Epithelial cell of esophagus (primary cell): ENCODE measurements around the gene FAM20C.

ENCODE experiments used
- DNase-seq: peaks from one replicate; pipeline ENCODE4 v3.0.0; 2010; ENCODE audit warnings: low read depth
- H3K4me3 ChIP-seq: 2 replicates; pipeline ENCODE4 v1.5.1; 2011; ENCODE audit warnings: mild to moderate bottlenecking, low read length, control low read depth
- TF ChIP-seq, protein P1 (sequence below): IDR thresholded peaks from 2 replicates; pipeline ENCODE4 v1.5.1; 2011; ENCODE audit warnings: low read depth, mild to moderate bottlenecking, low read length, control low read depth, inconsistent platforms; ENCODE audit not compliant: insufficient read depth; ENCODE audit errors: missing control alignments

Gene FAM20C

DNA sequence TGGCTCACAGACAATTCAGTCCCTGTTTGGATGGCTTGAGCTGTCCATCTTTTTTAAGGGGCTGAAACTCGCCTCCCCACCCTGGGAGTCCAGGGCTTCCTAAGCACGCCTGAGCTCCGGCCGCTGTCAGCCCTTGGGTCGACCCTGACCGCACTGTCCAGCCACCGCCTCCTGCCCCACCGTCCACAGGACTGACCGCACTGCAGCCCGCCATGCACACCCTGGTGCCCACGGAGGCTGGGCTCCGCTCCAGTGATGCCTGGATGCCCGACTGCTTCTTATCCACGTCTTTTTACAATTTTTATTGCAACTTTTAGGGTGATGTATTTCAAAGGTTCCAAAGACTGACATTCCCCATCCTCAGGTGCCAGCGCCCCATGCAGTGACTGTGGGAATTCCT is 58.2 kb downstream of the FAM20C start:
- no peak for DNase-seq
- TF ChIP-seq, protein P1, sequence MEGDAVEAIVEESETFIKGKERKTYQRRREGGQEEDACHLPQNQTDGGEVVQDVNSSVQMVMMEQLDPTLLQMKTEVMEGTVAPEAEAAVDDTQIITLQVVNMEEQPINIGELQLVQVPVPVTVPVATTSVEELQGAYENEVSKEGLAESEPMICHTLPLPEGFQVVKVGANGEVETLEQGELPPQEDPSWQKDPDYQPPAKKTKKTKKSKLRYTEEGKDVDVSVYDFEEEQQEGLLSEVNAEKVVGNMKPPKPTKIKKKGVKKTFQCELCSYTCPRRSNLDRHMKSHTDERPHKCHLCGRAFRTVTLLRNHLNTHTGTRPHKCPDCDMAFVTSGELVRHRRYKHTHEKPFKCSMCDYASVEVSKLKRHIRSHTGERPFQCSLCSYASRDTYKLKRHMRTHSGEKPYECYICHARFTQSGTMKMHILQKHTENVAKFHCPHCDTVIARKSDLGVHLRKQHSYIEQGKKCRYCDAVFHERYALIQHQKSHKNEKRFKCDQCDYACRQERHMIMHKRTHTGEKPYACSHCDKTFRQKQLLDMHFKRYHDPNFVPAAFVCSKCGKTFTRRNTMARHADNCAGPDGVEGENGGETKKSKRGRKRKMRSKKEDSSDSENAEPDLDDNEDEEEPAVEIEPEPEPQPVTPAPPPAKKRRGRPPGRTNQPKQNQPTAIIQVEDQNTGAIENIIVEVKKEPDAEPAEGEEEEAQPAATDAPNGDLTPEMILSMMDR, result no peak
- no peak overlapping the region for H3K4me3 ChIP-seq

GRCh38 chr7:251005-251404 is 58.6 kb downstream of the FAM20C start:
- DNase-seq, result no peak
- H3K4me3 ChIP-seq, result no peak overlapping the region
- TF ChIP-seq, protein P1, result no peak

DNA sequence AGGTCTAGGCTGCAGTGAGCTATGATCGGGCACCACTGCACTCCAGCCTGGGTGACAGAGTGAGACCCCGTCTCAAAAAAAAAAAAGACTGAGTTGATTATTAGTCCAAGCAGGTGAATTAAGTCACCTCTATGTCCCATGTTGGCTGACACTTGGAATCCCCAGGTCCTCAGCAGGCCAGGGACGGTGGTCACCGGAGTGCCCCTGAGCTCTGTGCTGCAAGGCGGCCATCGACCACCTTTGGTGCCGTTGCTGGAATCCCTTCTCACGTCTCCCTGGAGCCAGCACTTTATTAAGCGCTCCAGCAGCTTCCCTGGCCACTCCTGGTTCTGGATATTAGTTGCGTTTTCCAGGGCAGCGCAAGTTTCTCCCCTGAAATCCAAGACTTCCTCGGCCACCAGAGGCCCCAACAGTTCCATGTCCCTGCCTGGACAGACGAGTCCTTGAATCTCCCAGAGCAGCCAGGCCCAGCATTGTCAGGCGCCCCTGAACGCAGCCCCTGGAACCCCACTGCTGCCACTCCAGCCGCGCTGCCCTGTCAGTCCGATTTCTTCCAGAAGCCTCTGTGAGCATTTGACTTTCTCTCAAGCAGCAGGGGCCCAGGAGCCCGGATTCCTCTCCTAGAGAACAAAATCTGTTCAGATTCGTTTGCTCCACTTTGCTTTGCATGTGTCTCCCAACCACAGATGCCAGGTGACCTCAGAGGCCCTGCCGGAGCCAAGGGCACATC is 59.2 kb downstream of the FAM20C start:
- TF ChIP-seq, protein P1, result no peak
- H3K4me3 ChIP-seq, result no peak overlapping the region
- no peak for DNase-seq

DNA sequence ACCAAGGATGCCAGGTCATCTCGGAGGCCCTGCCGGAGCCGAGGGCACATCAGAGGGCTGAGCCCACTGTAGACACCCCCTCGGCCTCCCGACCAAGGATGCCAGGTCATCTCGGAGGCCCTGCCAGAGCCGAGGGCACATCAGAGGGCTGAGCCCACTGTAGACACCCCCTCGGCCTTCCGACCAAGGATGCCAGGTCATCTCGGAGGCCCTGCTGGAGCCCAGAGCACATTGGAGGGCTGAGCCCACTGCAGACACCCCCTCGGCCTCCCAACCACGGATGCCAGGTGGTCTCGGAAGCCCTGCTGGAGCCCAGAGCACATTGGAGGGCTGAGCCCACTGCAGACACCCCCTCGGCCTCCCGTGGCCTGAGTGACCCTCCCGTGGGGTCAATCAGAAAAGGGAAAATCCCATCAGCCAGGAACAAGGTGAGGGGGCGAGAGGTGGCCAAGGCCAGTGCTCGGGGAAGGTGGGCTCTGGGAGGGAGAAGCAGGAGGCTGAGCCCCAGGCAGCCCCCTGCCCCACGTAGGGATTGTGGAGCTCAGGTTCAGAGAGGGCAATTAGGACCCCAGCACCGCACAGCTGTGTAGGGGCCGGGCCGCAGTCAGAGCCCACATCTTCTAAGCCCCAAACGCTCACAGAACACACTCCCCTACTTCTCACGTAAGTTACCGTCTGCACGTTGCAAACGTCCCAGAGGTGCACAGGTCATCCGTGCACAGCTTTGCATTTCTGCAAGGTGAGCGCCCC is 60.0 kb downstream of the FAM20C start:
- TF ChIP-seq, protein P1, result no peak
- no peak overlapping the region for H3K4me3 ChIP-seq
- DNase-seq, result no peak

- DNase-seq, result no peak
- no peak overlapping the region for H3K4me3 ChIP-seq
- TF ChIP-seq, protein P1, result no peak
Observed at GRCh38 chr7:252981-253380, 60.6 kb downstream of the FAM20C start.

DNA sequence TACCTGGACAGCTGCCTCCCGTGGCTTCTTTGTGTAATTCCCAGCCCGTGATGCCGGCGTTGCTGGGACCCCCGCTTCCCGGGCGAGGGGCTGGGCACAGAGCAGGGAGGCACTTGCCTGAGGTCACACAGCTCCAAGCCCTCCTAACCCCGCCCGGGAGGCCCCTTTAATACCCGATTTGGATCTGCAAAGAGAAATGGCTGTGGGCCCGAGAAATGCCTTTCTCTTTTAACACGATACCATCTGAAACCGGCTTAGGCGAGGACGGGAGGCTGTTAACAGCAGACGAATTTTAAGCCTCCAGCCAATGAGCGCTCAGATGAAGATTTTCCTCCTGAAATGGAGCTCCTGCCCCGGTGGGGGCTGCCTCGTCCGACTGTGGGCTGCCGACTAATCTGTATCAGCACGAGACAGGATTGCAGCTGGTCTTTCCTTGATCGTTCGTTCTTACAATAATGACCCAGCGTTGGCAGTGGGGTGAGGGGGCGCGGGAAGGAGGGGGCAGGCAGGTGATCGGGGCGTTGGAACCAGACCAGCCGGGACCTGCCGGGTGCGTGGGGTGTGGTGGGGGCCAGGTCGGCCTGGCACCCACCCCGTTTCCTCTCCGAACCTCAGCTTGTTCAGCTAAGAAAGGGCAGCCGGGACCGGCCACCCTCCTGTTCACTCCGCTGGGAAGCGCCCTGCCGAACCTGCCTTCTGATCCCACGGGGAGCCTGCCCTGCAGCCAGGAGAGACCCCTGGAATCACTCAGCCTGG is 61.4 kb downstream of the FAM20C start:
- TF ChIP-seq, protein P1, result no peak
- DNase-seq, result no peak
- H3K4me3 ChIP-seq, result no peak overlapping the region
